Loucy (cell line): ENCODE results near the gene ENC1.

Experiments used
- H2AFZ ChIP-seq: fragments of 200-600 bp; sonication (generic); 2 replicates; pipeline ENCODE4 v1.6.0; 2016; ENCODE audit warnings: antibody characterized with exemption, mild to moderate bottlenecking, low read length, moderate library complexity
- H3F3A ChIP-seq: fragments of 200-600 bp; 2 replicates; pipeline ENCODE4 v1.6.0; 2016; ENCODE audit warnings: antibody characterized with exemption, low read depth, mild to moderate bottlenecking
- H3K27me3 ChIP-seq: fragments of 200-600 bp; sonication (generic); 2 replicates; pipeline ENCODE4 v1.6.1; 2014; ENCODE audit warnings: low read length, mild to moderate bottlenecking; ENCODE audit not compliant: insufficient read depth, poor library complexity, severe bottlenecking
- H3K36me3 ChIP-seq: fragments of 200-600 bp; sonication (generic); 2 replicates; pipeline ENCODE4 v1.6.1; 2016; ENCODE audit warnings: low read length; ENCODE audit not compliant: insufficient read depth
- H3K4me1 ChIP-seq: fragments of 200-600 bp; sonication (generic); 2 replicates; pipeline ENCODE4 v1.5.1; 2014; ENCODE audit warnings: low read length, mild to moderate bottlenecking; ENCODE audit not compliant: insufficient read depth, poor library complexity, severe bottlenecking
- H3K4me2 ChIP-seq: fragments of 200-600 bp; sonication (generic); 2 replicates; pipeline ENCODE4 v1.6.0; 2014; ENCODE audit warnings: antibody characterized with exemption, low read length, low read depth, mild to moderate bottlenecking; ENCODE audit not compliant: poor library complexity, severe bottlenecking
- H3K4me3 ChIP-seq: fragments of 200-600 bp; sonication (generic); 2 replicates; pipeline ENCODE4 v1.5.1; 2014; ENCODE audit warnings: low read length, mild to moderate bottlenecking, mixed read lengths; ENCODE audit not compliant: poor library complexity, severe bottlenecking
- H3K79me2 ChIP-seq: fragments of 200-600 bp; sonication (generic); 2 replicates; pipeline ENCODE4 v1.6.1; 2014; ENCODE audit warnings: low read length; ENCODE audit not compliant: insufficient read depth
- H3K9ac ChIP-seq: fragments of 200-600 bp; sonication (generic); 2 replicates; pipeline ENCODE4 v1.6.0; 2014; ENCODE audit warnings: mild to moderate bottlenecking, low read depth, low read length, moderate library complexity; ENCODE audit not compliant: poor library complexity, severe bottlenecking
- H3K9me2 ChIP-seq: fragments of 200-600 bp; sonication (generic); replicated peaks from 2 replicates; pipeline ENCODE4 v1.6.1; 2016; ENCODE audit warnings: low read depth, low read length, mixed read lengths
- H3K9me3 ChIP-seq: fragments of 200-600 bp; sonication (generic); 2 replicates; pipeline ENCODE4 v1.6.1; 2014; ENCODE audit warnings: mild to moderate bottlenecking, antibody characterized with exemption, low read length, low read depth; ENCODE audit not compliant: insufficient read depth
- H4K20me1 ChIP-seq: fragments of 200-600 bp; sonication (generic); 2 replicates; pipeline ENCODE4 v1.6.0; 2014; ENCODE audit warnings: antibody characterized with exemption, low read length, mild to moderate bottlenecking; ENCODE audit not compliant: insufficient read depth, poor library complexity, severe bottlenecking
- EZH2phosphoT487 ChIP-seq: fragments of 200-600 bp; IDR thresholded peaks from 2 replicates; pipeline ENCODE4 v1.6.1; 2018; ENCODE audit warnings: antibody characterized with exemption, mild to moderate bottlenecking, moderate library complexity, borderline replicate concordance
- TF ChIP-seq, protein P1 (sequence below): fragments of 200-600 bp; sonication (generic); conservative IDR thresholded peaks from 2 replicates; pipeline ENCODE4 v1.5.1; 2014; ENCODE audit warnings: mild to moderate bottlenecking, antibody characterized with exemption, low read length

Gene ENC1

GRCh38 chr5:74624501-74624900, 16.0 kb downstream of the ENC1 start:
- Histone ChIP-seq H4K20me1 (no peaks in the 10 kb centered on the region), H3K79me2 (no peaks in the 10 kb centered on the region), H2AFZ (no peak overlapping the region), H3K9me2 (no peaks in the 10 kb centered on the region), H3K4me1 (no peaks in the 10 kb centered on the region), H3K36me3 (peaks cover 3% of the 10 kb centered on the region; the same call in 1 of the 2 replicates), H3K9ac (no peak overlapping the region), H3F3A (no peaks in the 10 kb centered on the region), H3K9me3 (no peaks in the 10 kb centered on the region), H3K4me3 (no peak overlapping the region), H3K27me3 (no peaks in the 10 kb centered on the region), H3K4me2 (no peak overlapping the region)
- TF ChIP-seq EZH2phosphoT487 = no peak
- TF ChIP-seq, protein P1, sequence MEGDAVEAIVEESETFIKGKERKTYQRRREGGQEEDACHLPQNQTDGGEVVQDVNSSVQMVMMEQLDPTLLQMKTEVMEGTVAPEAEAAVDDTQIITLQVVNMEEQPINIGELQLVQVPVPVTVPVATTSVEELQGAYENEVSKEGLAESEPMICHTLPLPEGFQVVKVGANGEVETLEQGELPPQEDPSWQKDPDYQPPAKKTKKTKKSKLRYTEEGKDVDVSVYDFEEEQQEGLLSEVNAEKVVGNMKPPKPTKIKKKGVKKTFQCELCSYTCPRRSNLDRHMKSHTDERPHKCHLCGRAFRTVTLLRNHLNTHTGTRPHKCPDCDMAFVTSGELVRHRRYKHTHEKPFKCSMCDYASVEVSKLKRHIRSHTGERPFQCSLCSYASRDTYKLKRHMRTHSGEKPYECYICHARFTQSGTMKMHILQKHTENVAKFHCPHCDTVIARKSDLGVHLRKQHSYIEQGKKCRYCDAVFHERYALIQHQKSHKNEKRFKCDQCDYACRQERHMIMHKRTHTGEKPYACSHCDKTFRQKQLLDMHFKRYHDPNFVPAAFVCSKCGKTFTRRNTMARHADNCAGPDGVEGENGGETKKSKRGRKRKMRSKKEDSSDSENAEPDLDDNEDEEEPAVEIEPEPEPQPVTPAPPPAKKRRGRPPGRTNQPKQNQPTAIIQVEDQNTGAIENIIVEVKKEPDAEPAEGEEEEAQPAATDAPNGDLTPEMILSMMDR = no peak

- no peaks in the 10 kb centered on the region; the same call in 1 of the 2 replicates for H3K36me3 ChIP-seq
- no peaks in the 10 kb centered on the region for H3K9me3 ChIP-seq
- H3K9ac ChIP-seq = no peak overlapping the region
- TF ChIP-seq, protein P1 = no peak
- no peak for TF ChIP-seq EZH2phosphoT487
- no peak overlapping the region for H2AFZ ChIP-seq
- H3K9me2 ChIP-seq = no peaks in the 10 kb centered on the region
- no peaks in the 10 kb centered on the region for H3K79me2 ChIP-seq
- no peak overlapping the region for H3K4me2 ChIP-seq
- no peak overlapping the region for H3K4me3 ChIP-seq
- no peaks in the 10 kb centered on the region for H4K20me1 ChIP-seq
- H3K4me1 ChIP-seq = no peaks in the 10 kb centered on the region
- H3F3A ChIP-seq = no peaks in the 10 kb centered on the region
- H3K27me3 ChIP-seq = no peaks in the 10 kb centered on the region
Measured at GRCh38 chr5:74623748-74624408, 16.6 kb downstream of the ENC1 start.

DNA sequence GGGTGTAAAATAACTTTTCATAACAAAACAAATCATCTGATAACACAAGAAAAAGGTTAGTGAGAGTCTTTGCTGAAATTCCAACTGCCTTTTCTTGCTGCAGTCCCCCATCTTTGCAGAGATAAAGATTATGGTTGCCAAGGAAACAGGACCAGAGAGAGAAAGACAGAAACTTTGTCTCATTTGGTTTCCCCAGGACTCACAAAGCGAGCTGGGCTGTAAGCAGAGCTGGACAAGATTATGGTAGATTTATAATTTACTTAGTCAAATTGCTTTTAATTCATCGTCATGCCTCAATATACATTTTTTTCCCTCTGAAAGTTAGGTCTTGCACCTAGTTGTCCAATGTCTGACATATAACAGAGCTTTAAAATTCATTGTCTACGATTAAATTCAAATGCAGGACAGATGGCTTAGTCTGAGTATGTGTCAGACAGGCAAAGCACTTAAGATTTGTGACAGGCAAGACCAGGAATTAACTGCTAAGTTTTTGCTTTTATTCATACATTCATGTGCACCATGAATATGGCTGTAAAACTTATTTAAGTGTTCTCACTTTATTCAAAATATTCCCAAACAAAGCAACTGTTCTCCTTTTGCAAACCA, 17.4 kb downstream of the ENC1 start:
- H3K79me2 ChIP-seq = no peaks in the 10 kb centered on the region
- H3K4me1 ChIP-seq = peaks cover 2% of the 10 kb centered on the region
- no peaks in the 10 kb centered on the region; the same call in 1 of the 2 replicates for H3K36me3 ChIP-seq
- H2AFZ ChIP-seq = no peak overlapping the region
- H3K9me2 ChIP-seq = no peaks in the 10 kb centered on the region
- H3K4me3 ChIP-seq = no peak overlapping the region
- no peaks in the 10 kb centered on the region for H4K20me1 ChIP-seq
- no peak overlapping the region for H3K9ac ChIP-seq
- no peaks in the 10 kb centered on the region for H3K9me3 ChIP-seq
- no peaks in the 10 kb centered on the region for H3F3A ChIP-seq
- no peak overlapping the region for H3K4me2 ChIP-seq
- TF ChIP-seq EZH2phosphoT487 = no peak
- TF ChIP-seq, protein P1 = no peak
- no peaks in the 10 kb centered on the region for H3K27me3 ChIP-seq
